NCI-H2196 (cell line): ENCODE measurements around the gene AQP6.

Experiments
- DNase-seq: peaks from one replicate; lab custom pipeline; 2025; ENCODE audit not compliant: unreplicated experiment; lab: John Stamatoyannopoulos, UW

Gene AQP6

GRCh38 chr12:49942921-49943624 lies 29.7 kb upstream of the AQP6 start:
- DNase-seq = no peak

GRCh38 chr12:49943625-49943960 lies 29.2 kb upstream of the AQP6 start:
- no peak for DNase-seq

- no peak for DNase-seq
Observed at GRCh38 chr12:49944046-49944445, 28.7 kb upstream of the AQP6 start.

- no peak for DNase-seq
Observed at GRCh38 chr12:49944718-49945117, 28.0 kb upstream of the AQP6 start.

- no peak for DNase-seq
Observed at GRCh38 chr12:49945394-49946080, 27.2 kb upstream of the AQP6 start.

- no peak for DNase-seq
Observed at GRCh38 chr12:49946086-49946485, 26.7 kb upstream of the AQP6 start.

GRCh38 chr12:49946497-49946896 lies 26.2 kb upstream of the AQP6 start:
- no peak for DNase-seq

- no peak for DNase-seq
Observed at GRCh38 chr12:49947593-49948226, 25.0 kb upstream of the AQP6 start.

GRCh38 chr12:49948866-49949845 lies 23.6 kb upstream of the AQP6 start:
- DNase-seq = no peak

GRCh38 chr12:49949866-49950265 lies 22.9 kb upstream of the AQP6 start:
- no peak for DNase-seq

- no peak for DNase-seq
Observed at GRCh38 chr12:49950273-49951251, 22.2 kb upstream of the AQP6 start, which contains the start of gene AQP2. Gene AQP2 (plus strand): TSS chr12:49950737. CDS start chr12:49950831, 94 bp downstream.

- DNase-seq = no peak
Observed at GRCh38 chr12:49951411-49952240, 21.1 kb upstream of the AQP6 start.

- no peak for DNase-seq
Observed at GRCh38 chr12:49952391-49953055, 20.2 kb upstream of the AQP6 start.

GRCh38 chr12:49953151-49953550 lies 19.6 kb upstream of the AQP6 start:
- no peak for DNase-seq

GRCh38 chr12:49953961-49954846 lies 18.5 kb upstream of the AQP6 start:
- no peak for DNase-seq

GRCh38 chr12:49954863-49955830 lies 17.6 kb upstream of the AQP6 start:
- DNase-seq = no peak
